Astrocyte (in vitro differentiated cells and primary cell): ENCODE results near the gene PIGN.

Experiments used
- EZH2 ChIP-seq: IDR thresholded peaks from 2 replicates; pipeline ENCODE4 v1.6.1; 2012; ENCODE audit warnings: mild to moderate bottlenecking, low read length, inconsistent platforms; ENCODE audit not compliant: insufficient read depth
- TF ChIP-seq, protein P1 (sequence below): IDR thresholded peaks from 2 replicates; pipeline ENCODE4 v1.5.1; 2011; ENCODE audit warnings: low read depth, mild to moderate bottlenecking, inconsistent platforms, low read length, moderate library complexity; ENCODE audit not compliant: insufficient read depth

DNA sequence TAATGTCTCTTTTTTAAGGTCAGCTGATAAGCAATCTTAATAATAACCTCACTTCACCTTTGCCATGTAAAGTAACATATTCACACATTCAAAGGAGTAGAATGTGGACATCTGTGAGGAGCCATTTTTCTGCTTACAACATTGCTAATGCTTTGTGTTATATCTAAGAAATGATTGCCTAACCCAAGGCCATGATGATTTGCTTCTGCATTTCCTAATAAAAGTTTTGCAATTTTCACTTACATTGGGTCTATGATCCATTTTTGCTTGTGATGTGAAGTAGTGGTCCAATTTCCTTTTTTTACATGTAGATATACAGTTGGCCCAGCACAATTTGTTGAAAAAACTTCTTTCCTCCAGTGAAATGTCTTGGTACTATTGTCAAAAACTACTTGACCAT, 22.2 kb upstream of the PIGN start:
- TF ChIP-seq, protein P1, sequence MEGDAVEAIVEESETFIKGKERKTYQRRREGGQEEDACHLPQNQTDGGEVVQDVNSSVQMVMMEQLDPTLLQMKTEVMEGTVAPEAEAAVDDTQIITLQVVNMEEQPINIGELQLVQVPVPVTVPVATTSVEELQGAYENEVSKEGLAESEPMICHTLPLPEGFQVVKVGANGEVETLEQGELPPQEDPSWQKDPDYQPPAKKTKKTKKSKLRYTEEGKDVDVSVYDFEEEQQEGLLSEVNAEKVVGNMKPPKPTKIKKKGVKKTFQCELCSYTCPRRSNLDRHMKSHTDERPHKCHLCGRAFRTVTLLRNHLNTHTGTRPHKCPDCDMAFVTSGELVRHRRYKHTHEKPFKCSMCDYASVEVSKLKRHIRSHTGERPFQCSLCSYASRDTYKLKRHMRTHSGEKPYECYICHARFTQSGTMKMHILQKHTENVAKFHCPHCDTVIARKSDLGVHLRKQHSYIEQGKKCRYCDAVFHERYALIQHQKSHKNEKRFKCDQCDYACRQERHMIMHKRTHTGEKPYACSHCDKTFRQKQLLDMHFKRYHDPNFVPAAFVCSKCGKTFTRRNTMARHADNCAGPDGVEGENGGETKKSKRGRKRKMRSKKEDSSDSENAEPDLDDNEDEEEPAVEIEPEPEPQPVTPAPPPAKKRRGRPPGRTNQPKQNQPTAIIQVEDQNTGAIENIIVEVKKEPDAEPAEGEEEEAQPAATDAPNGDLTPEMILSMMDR, result no peak
- no peak for TF ChIP-seq EZH2
